NB4 (cell line): ENCODE data around the gene NPR2.

Experiments used
- CTCF ChIP-seq: IDR thresholded peaks from one replicate; pipeline ENCODE4 v1.5.1; 2012; ENCODE audit warnings: low read depth, low read length
- MAX ChIP-seq: IDR thresholded peaks from 2 replicates; pipeline ENCODE4 v1.6.1; 2011; ENCODE audit warnings: low read depth, low read length
- MYC ChIP-seq: IDR thresholded peaks from 2 replicates; pipeline ENCODE4 v1.6.1; 2011; ENCODE audit warnings: low read depth, low read length
- POLR2A ChIP-seq: IDR thresholded peaks from 2 replicates; pipeline ENCODE4 v1.6.1; 2011; ENCODE audit warnings: mild to moderate bottlenecking; ENCODE audit not compliant: insufficient read length; ENCODE audit errors: extremely low read depth

GRCh38 chr9:35748242-35748857, 43.0 kb upstream of the NPR2 start:
- TF ChIP-seq CTCF (no peak), POLR2A (no peak), MYC (no peak), MAX (no peak)
